HepG2 (cell line): Measurements from ENCODE around the gene PRKACA. TPM values are rescaled to one million over a fixed set of nuclear protein-coding genes. Genes with fewer than 3 reads are reported as not detected.
A peak's percentile ranks its signal among the peaks of the same experiment; 100 is the strongest.

Source experiments
- FOXC1 ChIP-seq: sonication (generic); formaldehyde crosslinking; IDR thresholded peaks from 2 replicates; pipeline ENCODE4 v1.8.0; 2022; ENCODE audit warnings: mild to moderate bottlenecking, missing genetic modification reagents, borderline replicate concordance
- MEF2D ChIP-seq: sonication (generic); formaldehyde crosslinking; IDR thresholded peaks from 2 replicates; pipeline ENCODE4 v1.5.1; 2020; ENCODE audit warnings: mild to moderate bottlenecking, missing genetic modification reagents
- MEIS2 ChIP-seq: sonication (generic); formaldehyde crosslinking; IDR thresholded peaks from 2 replicates; pipeline ENCODE4 v1.9.0; 2021; ENCODE audit warnings: mild to moderate bottlenecking, missing genetic modification reagents
- NCOA1 ChIP-seq: sonication (generic); formaldehyde crosslinking; IDR thresholded peaks from 2 replicates; pipeline ENCODE4 v1.9.0; 2021; ENCODE audit warnings: missing genetic modification reagents
- SP5 ChIP-seq: IDR thresholded peaks from 2 replicates; pipeline ENCODE4 v1.6.1; 2016; ENCODE audit warnings: low read depth, borderline replicate concordance
- ZMYM4 ChIP-seq: sonication (generic); formaldehyde crosslinking; IDR thresholded peaks from 2 replicates; pipeline ENCODE4 v1.8.1; 2023; ENCODE audit warnings: mild to moderate bottlenecking, missing genetic modification reagents
- ZNF674 ChIP-seq: sonication (generic); formaldehyde crosslinking; IDR thresholded peaks from 2 replicates; pipeline ENCODE4 v1.5.0; 2020; ENCODE audit warnings: low read depth, mild to moderate bottlenecking, missing genetic modification reagents
- polyA plus RNA-seq, 8 experiments: library from polyadenylated mRNA; depleted of rRNA in 3 of 8; stranded (reverse) in 7 of 8; unstranded in 1 of 8; fragments of >200 nt; fragmentation: Illumina TruSeq in 4 of 8; extraction: Trizol in 4 of 8; gene quantifications; 2 replicates each; pipeline versions ENCODE4 v1.2.1 to v1.2.3, GENCODE V29; 2011 to 2016; ENCODE audit warnings: low read depth in 4 of 8, missing spikeins in 1 of 8, mixed read lengths in 1 of 8; ENCODE audit not compliant: insufficient read depth in 1 of 8
- total RNA-seq, 5 experiments: library from RNA; depleted of rRNA; stranded (reverse); fragments of >200 nt; fragmentation: Illumina TruSeq; extraction: Trizol; gene quantifications; 2 replicates each; pipeline ENCODE4 v1.2.3, GENCODE V29; 2016; ENCODE audit warnings: low read depth in 1 of 5
- TF ChIP-seq, protein P1 (sequence below): IDR thresholded peaks from 2 replicates; pipeline ENCODE4 v1.6.1; 2012; ENCODE audit warnings: low read length, improper control_type of control experiment
- TF ChIP-seq, protein P2 (sequence below): sonication (generic); formaldehyde crosslinking; IDR thresholded peaks from 2 replicates; pipeline ENCODE4 v1.5.0; 2020; ENCODE audit warnings: missing genetic modification reagents
- TF ChIP-seq, protein P3 (sequence below): sonication (generic); formaldehyde crosslinking; IDR thresholded peaks from 2 replicates; pipeline ENCODE4 v1.5.0; 2020; ENCODE audit warnings: mild to moderate bottlenecking, missing genetic modification reagents
- TF ChIP-seq, protein P4 (sequence below): sonication (generic); formaldehyde crosslinking; IDR thresholded peaks from 2 replicates; pipeline ENCODE4 v1.4.0; 2020; ENCODE audit warnings: missing genetic modification reagents

PRKACA gene
- total and polyA plus RNA-seq, 2 of the 13 experiments (the other 11 are each of a cell fraction or from before 2014, with no cell fraction given) = 11.0 to 18.2 TPM

DNA sequence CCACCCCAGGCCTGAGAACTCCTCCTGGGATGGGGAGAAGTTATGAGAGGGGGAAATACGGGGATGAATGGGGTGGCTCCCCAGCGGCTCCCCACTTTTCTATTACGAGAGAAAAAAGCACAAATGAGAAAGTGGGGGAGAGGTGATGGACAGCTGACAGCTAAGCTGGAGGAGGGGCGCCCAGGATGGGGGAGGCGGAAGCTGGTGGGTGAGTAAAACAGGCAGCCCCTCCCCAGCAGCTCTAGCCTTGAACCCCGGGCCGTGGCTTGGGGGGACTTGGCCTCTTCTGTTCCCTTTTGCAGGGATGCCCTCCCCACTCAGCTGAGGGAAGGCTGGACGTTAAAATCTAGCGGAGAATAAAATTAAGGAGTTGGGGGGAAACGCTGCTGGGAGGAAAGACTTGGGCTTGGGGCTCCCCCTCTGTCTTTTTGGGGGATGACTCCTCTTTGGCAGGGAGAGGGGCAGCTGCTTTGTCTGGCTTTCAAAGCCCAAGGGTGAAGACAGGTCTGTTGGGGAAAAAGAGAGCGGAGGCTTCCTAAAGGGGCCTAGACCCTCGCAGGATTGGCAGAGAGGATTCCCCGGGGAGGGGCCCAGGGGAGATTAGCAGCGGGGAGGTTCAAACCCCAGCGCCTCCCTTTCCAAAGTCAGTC, 25.6 kb downstream of the PRKACA start (continued):
- TF ChIP-seq, protein P1, sequence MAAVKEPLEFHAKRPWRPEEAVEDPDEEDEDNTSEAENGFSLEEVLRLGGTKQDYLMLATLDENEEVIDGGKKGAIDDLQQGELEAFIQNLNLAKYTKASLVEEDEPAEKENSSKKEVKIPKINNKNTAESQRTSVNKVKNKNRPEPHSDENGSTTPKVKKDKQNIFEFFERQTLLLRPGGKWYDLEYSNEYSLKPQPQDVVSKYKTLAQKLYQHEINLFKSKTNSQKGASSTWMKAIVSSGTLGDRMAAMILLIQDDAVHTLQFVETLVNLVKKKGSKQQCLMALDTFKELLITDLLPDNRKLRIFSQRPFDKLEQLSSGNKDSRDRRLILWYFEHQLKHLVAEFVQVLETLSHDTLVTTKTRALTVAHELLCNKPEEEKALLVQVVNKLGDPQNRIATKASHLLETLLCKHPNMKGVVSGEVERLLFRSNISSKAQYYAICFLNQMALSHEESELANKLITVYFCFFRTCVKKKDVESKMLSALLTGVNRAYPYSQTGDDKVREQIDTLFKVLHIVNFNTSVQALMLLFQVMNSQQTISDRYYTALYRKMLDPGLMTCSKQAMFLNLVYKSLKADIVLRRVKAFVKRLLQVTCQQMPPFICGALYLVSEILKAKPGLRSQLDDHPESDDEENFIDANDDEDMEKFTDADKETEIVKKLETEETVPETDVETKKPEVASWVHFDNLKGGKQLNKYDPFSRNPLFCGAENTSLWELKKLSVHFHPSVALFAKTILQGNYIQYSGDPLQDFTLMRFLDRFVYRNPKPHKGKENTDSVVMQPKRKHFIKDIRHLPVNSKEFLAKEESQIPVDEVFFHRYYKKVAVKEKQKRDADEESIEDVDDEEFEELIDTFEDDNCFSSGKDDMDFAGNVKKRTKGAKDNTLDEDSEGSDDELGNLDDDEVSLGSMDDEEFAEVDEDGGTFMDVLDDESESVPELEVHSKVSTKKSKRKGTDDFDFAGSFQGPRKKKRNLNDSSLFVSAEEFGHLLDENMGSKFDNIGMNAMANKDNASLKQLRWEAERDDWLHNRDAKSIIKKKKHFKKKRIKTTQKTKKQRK = no peak
- TF ChIP-seq, protein P2, sequence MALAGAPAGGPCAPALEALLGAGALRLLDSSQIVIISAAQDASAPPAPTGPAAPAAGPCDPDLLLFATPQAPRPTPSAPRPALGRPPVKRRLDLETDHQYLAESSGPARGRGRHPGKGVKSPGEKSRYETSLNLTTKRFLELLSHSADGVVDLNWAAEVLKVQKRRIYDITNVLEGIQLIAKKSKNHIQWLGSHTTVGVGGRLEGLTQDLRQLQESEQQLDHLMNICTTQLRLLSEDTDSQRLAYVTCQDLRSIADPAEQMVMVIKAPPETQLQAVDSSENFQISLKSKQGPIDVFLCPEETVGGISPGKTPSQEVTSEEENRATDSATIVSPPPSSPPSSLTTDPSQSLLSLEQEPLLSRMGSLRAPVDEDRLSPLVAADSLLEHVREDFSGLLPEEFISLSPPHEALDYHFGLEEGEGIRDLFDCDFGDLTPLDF (CRISPR knock-in tag) = no peak
- TF ChIP-seq NCOA1 (CRISPR knock-in tag) (no peak), MEIS2 (CRISPR knock-in tag) (peak; percentile 70; the same call in 1 of the 2 replicates), MEF2D (CRISPR knock-in tag) (no peak), SP5 (0 out of 2 replicates have a peak, but pooled peaks have one; percentile 19), FOXC1 (CRISPR knock-in tag) (no peak), ZNF674 (CRISPR knock-in tag) (no peak), ZMYM4 (CRISPR knock-in tag) (no peak)
- TF ChIP-seq, protein P3, sequence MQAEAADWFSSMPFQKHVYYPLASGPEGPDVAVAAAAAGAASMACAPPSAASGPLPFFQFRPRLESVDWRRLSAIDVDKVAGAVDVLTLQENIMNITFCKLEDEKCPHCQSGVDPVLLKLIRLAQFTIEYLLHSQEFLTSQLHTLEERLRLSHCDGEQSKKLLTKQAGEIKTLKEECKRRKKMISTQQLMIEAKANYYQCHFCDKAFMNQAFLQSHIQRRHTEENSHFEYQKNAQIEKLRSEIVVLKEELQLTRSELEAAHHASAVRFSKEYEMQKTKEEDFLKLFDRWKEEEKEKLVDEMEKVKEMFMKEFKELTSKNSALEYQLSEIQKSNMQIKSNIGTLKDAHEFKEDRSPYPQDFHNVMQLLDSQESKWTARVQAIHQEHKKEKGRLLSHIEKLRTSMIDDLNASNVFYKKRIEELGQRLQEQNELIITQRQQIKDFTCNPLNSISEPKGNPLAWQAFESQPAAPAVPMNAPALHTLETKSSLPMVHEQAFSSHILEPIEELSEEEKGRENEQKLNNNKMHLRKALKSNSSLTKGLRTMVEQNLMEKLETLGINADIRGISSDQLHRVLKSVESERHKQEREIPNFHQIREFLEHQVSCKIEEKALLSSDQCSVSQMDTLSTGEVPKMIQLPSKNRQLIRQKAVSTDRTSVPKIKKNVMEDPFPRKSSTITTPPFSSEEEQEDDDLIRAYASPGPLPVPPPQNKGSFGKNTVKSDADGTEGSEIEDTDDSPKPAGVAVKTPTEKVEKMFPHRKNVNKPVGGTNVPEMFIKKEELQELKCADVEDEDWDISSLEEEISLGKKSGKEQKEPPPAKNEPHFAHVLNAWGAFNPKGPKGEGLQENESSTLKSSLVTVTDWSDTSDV = no peak
- TF ChIP-seq, protein P4, sequence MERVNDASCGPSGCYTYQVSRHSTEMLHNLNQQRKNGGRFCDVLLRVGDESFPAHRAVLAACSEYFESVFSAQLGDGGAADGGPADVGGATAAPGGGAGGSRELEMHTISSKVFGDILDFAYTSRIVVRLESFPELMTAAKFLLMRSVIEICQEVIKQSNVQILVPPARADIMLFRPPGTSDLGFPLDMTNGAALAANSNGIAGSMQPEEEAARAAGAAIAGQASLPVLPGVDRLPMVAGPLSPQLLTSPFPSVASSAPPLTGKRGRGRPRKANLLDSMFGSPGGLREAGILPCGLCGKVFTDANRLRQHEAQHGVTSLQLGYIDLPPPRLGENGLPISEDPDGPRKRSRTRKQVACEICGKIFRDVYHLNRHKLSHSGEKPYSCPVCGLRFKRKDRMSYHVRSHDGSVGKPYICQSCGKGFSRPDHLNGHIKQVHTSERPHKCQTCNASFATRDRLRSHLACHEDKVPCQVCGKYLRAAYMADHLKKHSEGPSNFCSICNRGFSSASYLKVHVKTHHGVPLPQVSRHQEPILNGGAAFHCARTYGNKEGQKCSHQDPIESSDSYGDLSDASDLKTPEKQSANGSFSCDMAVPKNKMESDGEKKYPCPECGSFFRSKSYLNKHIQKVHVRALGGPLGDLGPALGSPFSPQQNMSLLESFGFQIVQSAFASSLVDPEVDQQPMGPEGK (CRISPR knock-in tag) = peak; percentile 58
